GM18498 (cell line): Measurements from ENCODE around the gene MEIG1.
"Not testable (repeated sequence)": the region's sequence is repeated elsewhere in the genome, so short reads cannot be mapped to it uniquely, and the experiment has no call there.

ENCODE experiments used
- ATAC-seq: cut with Tn5 transposase; IDR thresholded peaks from one replicate; pipeline ENCODE4 v1.9.1; 2021; ENCODE audit warnings: mild to moderate bottlenecking, moderate library complexity; ENCODE audit not compliant: unreplicated experiment

MEIG1 gene, protein sequence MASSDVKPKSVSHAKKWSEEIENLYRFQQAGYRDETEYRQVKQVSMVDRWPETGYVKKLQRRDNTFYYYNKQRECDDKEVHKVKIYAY

DNA sequence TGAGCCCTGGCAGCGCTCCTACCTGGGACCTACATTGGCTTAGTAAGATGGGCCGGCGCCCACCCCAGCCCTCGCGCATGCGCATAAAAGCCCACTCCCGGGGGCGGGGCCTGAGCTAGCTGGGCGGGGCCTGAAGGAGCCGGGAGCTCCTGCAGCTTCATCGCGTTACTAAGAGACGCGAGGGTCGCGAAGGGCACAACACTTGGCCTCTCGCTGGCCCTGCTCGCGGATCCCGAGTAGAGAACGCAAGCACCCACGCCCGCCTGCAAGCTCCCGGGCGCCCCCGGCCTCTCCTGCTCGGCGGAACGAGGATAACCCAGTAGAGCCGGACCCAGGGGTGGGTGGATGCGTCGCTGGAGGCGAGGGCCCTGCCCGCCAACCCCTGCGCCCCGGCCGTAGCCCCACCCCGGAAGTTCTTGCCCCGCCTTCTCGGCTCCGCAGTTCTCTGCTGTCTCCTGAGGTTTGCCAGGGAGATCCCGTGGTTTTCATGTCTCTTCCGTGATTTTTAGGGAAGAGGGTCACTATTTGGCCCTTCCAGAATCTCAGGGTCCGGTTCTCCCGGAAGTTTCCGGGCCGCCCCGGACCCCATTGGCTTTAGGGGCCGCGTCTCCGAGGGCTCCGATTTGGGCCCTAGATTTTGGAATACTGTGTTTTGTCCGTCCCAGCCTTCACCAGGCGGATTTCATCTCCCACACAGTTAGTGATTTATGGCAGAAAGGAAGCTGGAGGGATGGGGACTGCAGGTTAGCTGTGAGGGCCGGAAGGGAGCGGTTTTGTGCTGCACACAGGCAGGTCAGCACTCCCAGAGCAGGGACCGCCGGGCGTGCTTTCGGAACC is at the start of gene MEIG1:
TSS of gene MEIG1 (plus strand) at position 168 of the 837 bp plus-strand sequence. CDS start 7,081 bp downstream, outside the sequence.
- ATAC-seq, result peak; percentile 84

DNA sequence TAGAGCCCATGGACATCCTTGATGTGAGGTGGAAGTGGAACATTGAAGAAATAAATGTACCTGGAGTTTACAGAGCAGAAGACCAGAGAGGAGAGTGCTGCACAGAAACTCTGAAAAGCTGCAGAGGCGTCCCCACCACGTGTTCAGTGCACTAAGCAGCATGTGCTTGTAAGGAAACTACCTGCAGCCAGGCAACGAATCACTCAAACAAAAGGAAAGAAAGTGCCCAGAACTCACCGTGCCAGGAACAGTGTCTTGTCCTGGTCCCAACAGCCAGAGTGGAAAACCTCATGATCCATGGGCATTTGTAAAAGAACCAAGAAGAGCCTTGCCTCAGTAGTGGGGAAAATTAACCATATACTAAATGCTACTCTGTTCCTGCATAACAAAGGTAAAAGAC is 48.2 kb upstream of the MEIG1 start:
- ATAC-seq, result no peak

DNA sequence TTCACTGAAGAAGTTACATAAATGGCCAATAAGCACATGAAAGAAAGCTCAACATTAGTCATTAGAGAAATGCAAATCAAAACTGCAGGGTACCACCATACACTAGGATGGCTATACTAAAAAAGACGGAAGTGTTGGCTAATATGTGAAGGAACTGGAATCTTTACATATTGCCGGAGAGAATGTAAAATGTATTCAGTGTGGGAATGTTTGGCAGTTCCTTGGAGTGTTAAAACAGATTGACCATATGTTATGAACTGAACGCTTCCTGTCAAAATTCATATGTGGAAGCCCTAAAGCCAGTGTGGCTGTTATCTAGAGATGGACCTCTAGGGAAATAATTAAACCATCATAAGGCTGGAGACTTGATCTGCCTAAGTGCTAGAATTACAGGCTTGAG is 47.4 kb upstream of the MEIG1 start:
- no peak for ATAC-seq

DNA sequence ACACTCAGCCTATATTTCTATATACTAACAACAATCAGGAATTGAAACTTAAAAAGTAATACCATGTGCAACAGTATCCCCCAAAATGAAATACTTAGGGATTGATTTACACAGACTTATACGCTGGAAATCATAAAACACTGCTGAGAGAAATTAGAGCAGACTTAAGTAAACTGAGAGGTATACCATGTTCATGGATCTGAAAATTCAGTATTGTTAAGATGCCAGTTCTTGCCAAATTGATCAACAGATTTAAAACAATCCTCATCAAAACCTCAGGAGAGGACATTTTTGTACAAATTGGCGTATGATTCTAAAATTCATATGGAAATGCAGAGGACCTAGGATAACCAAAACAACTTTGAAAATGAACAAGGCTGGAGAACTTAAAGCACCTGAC is 42.6 kb upstream of the MEIG1 start:
- no peak for ATAC-seq

DNA sequence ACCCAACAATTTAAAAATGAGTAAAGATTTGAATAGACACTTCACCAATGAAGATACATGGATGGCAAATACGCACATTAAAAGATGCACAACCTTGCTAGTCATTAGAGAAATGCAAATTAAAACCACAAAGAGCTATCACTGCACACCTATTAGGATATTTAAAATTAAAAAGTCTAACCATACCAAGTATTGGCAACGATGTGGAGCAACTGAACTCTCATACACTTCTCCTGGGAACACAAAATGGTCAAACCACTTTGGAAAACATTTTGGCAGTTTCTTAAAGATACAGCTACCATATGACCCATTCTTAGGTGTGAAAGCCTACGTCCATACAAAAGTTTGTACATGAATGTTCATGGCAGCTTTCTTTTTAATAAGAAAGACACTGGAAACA is 41.4 kb upstream of the MEIG1 start:
- ATAC-seq, result no peak

DNA sequence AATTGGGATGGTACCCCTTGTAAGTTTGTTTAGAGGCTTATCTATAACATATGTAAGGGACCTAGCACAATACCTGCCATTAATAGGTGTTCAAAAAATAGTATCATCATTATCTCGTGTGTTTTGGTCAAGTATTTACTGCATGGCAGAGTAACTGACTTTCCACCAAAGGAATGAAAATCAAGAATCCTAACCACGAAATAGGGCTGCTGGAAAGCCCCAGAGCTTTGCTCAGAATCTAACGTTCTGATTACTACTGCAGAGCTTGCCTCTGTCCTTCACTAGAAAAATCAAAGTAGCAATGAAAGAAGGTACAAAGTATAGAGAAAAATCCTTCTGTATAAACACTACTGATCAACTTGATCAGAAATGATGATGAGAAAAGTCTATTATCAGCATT is 40.2 kb upstream of the MEIG1 start:
- no peak for ATAC-seq

- ATAC-seq, result no peak
Measured at GRCh38 chr10:14924013-14924412, 35.2 kb upstream of the MEIG1 start.

- no peak for ATAC-seq
Measured at GRCh38 chr10:14925268-14925667, 33.9 kb upstream of the MEIG1 start.

- peak; percentile 10 for ATAC-seq
Measured at GRCh38 chr10:14926061-14926470, 33.1 kb upstream of the MEIG1 start.

DNA sequence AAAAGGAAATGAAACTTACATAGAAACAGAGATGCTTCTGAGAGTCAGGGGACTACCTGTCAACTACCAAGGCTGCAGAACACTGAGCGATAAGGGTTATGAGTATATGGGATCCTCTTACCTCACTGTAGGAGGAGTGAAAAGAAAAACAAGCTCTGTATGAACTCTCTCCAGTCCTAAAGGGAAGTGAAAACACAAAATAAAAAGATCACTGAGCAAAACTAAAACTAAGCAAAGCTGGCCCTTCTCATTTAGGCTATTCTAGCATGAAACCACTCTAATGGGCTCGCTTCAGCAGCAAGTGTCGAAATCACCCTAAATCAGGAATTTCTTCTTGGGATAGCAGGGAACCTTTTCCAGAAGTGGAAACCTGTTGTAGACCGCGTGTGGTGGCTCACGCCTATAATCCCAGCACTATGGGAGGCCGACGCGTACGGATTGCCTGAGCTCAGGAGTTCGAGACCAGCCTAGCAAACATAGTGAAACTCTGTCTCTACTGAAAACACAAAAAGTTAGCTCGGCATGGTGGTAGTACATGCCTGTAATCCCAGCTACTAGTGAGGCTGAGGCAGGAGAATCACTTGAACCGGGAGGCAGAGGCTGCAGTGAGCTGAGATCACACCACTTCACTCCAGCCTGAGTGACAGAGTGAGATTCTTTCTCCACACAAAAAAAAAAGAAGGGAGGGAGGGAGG is 32.3 kb upstream of the MEIG1 start:
- ATAC-seq, result peak; percentile 98

DNA sequence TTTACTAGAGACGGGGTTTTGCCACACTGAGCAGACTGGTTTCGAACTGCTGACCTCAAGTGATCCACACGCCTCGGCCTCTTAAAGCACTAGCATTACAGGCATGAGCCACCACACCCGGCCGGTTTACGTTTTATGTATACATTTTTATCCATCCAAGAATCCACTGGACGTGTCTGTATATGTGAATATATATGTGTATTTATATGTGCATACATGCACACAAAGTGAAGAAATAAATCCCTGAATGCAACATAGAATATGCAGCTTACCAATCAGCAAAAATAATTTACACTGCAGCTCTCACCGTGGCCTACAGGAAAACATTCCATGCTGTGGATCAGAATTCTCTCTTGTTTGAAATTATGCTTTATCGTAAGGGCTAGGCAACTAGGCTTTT is 28.6 kb upstream of the MEIG1 start:
- no peak for ATAC-seq

GRCh38 chr10:14936584-14936983 is 22.6 kb upstream of the MEIG1 start:
- ATAC-seq, result no peak

- not testable (repeated sequence) for ATAC-seq
Measured at GRCh38 chr10:14938971-14939370, 20.2 kb upstream of the MEIG1 start.

GRCh38 chr10:14942147-14942949 is 16.8 kb upstream of the MEIG1 start:
- peak; percentile 89 for ATAC-seq

- ATAC-seq, result not testable (repeated sequence)
Measured at GRCh38 chr10:14942950-14943338, 16.2 kb upstream of the MEIG1 start.

- no peak for ATAC-seq
Measured at GRCh38 chr10:14945108-14945507, 14.1 kb upstream of the MEIG1 start.

- no peak for ATAC-seq
Measured at GRCh38 chr10:14947268-14947667, 11.9 kb upstream of the MEIG1 start.

GRCh38 chr10:14949291-14949690 is 9.9 kb upstream of the MEIG1 start:
- no peak for ATAC-seq

DNA sequence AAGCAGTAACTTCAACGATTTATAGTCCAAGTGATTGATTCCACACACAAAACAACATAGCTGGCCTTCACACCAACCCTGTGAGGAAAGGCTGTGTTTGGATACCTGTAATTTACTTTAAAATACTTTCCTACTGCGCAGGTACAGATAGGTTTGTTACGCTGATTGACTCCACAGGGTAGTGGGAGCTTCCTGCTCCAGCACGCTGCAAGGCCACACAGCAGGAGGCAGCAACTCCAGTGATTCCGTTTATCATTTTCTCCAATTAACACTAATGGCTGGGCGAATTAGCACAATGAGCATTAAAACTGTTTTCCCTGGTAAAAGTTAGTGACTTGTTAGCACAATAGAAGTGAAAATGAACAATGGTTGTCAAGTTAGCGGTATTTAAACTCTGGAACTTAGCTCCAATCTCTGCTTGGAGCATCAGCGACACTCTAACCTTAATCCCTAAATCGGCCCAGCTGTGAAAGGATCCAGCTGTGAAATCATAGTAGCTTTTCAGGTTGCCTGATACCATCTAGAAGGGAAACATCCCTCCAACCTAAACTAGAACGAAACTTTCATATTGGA is 6.3 kb upstream of the MEIG1 start:
- no peak for ATAC-seq

- peak; percentile 45 for ATAC-seq
Measured at GRCh38 chr10:14953424-14954000, 5.7 kb upstream of the MEIG1 start.
